CD4-positive, alpha-beta T cell treated with Interleukin-10 for 1 hour (primary cell): ENCODE results near the gene NATD1.
A peak's percentile ranks its signal among the peaks of the same experiment; 100 is the strongest.

Experiments used
- DNase-seq: peaks from one replicate; pipeline ENCODE4 v3.0.0-alpha.2; 2020

The NATD1 gene

GRCh38 chr17:21289902-21290571 lies 36.8 kb upstream of the NATD1 start:
- DNase-seq: no peak

- no peak for DNase-seq
Measured at GRCh38 chr17:21289175-21289901, 36.1 kb upstream of the NATD1 start.

DNA sequence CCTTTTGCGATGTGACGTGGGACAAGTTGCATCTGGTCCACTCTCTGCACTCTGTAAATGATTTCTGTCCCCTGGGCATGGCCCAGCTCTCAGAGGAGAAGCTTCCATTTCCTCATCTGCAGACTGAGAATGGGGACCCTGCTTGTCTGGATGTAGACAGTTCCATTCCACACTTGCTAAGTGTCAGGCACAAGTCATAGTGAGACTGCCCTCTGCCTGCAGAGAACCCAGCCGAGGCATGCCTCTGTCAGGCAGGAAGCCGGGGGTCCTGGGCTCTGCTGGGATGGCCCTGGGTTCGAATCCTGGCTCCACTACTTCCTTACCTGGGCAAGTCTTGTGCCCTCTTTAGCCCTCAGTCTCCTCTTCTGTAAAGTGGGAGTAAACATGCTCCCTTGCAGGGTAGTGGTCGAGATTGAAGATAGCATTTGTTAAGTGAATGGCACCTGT lies 35.4 kb upstream of the NATD1 start:
- DNase-seq: peak; percentile 30

DNA sequence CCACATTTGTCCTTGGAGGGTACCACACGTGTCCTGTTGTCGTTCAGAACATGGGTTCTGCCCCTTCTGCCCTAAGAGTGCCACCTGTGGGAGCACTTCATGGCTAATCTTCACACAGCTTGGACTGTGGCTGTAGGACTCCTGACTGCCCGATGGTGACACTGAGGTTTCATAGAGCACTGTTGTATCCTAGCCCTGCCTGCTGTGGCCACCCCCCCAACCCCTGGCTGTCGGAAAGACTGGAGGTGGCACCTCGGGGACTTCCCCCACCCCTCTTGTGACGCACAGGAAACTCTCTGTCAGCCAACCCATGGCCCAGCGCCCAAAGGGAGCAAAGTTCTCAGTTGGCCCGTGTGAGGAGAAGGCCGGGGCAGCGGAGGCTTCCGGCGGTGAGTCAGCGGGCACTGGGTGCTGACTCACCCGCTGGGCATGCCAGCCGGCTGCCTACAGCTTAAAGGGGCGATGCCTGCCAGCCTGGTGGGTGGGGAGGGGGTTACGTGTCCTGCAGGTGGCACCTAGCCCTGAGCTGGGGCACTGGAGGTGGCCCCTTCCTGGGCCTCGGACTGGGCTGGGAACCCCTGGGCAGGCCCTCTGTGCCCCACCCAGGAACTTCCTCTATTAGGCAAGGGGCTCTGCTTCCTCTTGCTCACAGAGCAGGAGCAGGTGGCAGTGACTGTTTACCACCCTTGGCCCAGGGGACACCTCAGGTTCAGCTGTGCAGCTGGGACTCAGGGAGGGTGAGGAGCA lies 34.7 kb upstream of the NATD1 start:
- peak; percentile 96 for DNase-seq

- DNase-seq: no peak
Measured at GRCh38 chr17:21286909-21287702, 33.9 kb upstream of the NATD1 start.

GRCh38 chr17:21286066-21286770 lies 33.0 kb upstream of the NATD1 start:
- no peak for DNase-seq

- DNase-seq: no peak
Measured at GRCh38 chr17:21285164-21286065, 32.2 kb upstream of the NATD1 start.

DNA sequence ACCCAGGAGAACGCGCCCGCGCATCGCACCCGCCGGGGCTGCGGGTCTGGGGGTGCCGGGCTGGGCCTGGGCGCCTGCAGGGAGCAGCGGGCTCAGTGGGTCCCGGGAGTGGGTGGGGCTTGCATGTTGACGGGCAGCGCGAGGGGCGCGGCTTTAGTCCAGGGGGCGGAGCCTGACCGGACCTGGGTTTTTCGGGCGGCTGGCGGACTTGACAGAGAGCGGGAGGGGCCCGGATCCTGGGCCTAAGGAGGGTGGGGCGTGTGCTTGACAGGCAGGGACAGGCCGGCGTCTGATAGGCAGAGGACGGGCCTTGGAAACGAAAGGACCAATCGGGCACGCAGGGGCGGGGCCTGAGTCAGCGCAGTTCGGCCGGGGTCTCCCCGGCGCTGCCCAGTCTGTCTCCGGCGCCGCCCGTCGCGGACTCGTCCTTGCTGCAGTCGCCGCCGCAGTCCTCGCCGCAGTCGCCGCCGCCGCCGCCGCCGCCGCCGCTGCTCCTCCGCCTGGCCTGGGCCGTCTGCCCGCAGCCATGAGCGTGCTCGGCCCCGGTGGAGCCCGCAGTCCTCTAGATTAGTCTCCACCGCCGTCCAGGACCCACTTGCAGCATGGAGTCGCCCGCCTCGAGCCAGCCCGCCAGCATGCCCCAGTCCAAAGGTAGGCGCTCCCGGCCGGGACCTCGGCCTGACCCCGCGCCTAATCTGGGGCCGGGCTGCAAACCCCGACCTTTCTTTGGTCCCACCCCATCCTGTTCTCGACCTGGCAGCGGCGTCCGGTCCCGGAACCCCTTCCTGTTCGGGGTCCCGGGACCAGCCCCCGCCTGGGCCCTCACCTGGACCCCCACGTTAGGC lies 31.3 kb upstream of the NATD1 start, which contains the start of gene MAP2K3:
Gene MAP2K3 (plus strand): TSS at position 393 of the 845 bp plus-strand sequence. CDS start 210 bp downstream, at position 603.
- DNase-seq: peak; percentile 98

DNA sequence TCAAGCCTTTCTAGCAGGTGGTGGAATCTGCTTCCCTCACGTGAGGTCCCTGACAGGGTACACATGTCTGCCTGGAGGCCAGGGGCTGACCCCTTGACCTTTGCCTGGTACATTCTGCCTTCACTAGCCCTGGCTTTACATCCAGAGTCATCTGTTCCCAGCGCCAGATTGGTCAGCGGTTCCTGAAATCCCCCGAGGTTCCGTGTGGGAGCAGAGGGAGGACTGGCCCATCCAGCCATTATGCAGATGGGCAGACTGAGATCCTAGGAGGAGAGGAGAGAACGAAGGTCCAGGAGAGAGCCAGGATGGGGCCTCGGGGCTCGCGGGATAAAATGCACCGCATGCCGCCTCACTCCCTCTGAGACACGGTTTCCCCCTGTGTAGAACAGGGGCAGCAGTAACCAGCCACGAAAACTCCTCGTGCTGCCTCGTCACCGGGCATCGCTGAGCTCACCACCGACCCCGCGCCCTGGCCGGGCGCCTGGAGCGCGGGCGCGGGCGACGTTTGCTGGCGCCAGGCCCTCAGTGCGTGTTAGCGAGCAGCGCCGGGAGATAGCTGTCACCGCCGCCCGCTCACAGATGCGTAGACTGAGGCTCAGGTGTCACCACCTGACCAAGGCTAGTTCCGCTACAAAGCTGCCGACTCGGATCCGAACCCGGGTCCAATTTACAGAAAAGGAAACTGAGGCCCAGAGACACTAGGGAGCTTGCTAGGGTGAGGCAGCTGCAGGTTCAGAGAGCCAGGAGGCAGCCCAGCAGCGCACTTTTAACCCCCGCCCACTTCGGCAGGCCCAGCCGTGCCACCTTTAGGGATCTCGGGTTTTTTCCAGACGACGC lies 30.5 kb upstream of the NATD1 start:
- DNase-seq: no peak

DNA sequence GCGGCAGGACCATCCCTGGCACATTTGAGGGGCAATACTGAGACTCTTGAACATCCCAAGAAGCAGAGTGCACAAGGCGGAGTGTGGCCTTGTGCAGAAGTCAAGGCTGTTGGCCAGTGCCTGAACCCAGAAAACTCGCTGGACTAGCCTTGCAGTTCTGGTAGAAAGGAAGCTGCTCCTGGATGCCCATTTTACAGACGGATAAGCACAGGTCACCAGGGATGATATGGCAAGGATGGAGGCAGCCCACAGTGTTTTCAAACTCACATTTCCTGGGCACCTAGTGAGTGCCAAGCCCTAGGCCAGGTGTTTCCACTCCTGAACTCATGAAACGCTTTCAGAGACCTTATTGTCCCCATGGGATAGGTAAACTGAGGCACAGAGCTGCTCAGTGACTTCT lies 29.6 kb upstream of the NATD1 start:
- DNase-seq: no peak

GRCh38 chr17:21282231-21282630 lies 29.0 kb upstream of the NATD1 start:
- no peak for DNase-seq

- peak; percentile 90 for DNase-seq
Measured at GRCh38 chr17:21280081-21280518, 26.9 kb upstream of the NATD1 start.

DNA sequence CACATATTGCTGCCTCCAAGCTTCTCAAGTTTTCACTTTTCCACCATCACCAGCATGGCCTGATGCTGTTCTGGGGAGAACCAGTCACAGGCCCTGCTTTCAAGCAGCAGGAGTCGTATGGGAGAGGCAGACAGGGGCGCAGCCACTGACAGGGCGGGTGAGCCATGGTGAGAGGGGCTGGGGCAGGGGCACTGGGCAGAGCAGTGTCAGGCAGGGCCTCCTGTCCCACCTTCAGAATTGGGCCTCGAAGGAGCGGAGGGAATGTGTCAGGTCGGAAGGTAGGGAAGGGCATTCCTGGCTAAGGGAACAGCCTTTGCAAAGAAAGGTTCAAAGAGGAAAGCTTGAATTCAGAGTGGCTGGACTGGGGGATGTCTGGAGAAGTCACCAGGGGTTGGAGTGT lies 26.4 kb upstream of the NATD1 start:
- no peak for DNase-seq

- no peak for DNase-seq
Measured at GRCh38 chr17:21279198-21279535, 26.0 kb upstream of the NATD1 start.

DNA sequence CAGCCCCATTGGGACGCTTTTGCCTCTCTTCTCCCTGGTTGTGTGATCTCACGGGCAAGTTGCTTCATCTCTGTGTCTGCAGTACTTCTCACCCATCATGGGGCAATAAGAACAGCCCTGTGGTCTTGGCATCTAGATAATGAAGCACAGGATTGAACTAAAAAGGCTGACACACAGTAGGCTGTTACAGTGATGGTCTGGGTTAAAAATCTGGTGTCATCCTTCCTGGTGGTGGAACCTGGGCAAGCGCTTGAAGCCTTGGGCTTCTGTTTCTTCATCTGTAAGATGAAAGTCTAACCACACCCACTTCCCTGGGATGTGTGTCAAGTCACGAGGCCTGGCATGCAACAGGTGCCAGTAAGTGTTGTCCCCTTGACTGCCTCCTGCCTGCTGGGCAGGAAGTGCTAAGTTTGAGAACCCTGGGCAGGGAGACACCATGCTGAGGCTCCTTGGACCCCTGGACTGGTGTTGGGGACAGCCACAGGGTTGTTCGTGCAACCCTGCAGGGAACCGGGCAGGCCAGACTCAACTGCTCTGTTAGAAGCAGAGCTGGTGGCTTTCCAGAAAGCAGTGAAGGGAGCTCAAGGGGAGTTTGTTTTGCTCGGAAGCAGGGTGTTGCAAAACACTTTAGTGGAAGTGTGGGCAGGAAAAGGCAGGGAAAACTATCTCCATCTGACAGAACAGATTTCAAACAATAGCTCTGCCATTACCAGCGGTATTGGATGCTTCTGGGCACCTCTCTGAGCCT lies 25.4 kb upstream of the NATD1 start:
- DNase-seq: peak; percentile 70

DNA sequence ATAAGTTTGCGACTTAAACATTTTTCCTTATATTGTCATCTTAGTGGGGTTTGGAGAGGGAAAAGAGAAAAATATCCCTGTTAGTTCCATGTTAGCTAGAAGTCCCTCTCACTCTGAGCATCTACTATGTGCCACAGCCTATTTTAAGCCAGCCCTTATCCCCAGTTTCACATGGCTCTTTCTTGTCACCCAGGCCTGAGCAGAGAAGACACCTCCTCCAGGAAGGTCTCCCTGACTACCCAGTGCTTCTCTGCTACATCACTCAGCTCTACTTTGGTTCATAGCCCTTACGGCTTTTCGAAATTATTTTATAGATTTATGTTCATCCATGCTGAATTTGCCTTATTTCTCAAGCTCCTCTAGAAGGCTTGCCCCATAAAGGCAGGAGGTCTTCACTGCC lies 24.1 kb upstream of the NATD1 start:
- DNase-seq: no peak

GRCh38 chr17:21276264-21276588 lies 23.0 kb upstream of the NATD1 start:
- DNase-seq: no peak

GRCh38 chr17:21275579-21276263 lies 22.5 kb upstream of the NATD1 start:
- DNase-seq: peak; percentile 94
